Measurements from ENCODE around the gene IBA57.

Gene IBA57

DNA sequence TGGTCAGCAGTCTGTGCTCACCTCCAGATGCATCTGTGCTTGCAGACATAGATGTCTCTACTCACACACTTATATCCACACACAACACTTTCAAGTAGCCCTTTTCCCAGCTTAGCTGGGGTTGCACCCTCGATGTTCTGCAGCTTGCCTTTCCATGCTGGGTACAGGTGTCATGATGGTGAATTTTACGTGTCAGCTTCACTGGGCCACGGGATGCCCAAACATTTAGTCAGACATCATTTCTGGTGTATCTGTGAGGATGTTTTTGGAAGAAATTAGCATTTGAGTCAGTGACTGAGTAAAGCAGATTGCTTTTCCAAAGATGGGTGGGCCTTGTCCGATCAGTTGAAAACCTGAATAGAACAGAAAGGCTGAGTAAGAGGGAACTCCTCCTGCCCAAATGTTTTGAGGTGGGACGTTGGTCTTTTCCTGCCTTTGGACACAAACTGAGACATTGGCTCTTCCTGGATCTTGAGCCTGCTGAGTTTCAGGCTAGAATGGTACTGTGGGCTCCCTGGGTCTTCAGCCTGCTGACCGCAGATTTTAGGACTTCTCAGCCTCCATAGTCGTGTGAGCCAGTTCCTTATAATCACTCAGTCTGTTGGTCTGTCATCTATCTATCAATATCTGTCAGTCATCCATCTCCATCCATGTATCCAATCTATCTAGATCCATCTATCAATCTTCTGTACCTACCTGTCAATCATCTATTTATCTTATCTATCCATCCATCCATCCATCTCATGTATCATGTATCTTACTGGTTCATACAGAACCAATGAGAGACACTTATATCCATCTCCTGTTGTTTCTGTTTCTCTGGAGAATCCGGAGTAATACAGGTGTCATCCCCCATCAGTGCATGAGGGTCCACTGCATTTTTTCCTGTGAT, 29.6 kb downstream of the IBA57 start:
- no peak for DNase-seq

DNA sequence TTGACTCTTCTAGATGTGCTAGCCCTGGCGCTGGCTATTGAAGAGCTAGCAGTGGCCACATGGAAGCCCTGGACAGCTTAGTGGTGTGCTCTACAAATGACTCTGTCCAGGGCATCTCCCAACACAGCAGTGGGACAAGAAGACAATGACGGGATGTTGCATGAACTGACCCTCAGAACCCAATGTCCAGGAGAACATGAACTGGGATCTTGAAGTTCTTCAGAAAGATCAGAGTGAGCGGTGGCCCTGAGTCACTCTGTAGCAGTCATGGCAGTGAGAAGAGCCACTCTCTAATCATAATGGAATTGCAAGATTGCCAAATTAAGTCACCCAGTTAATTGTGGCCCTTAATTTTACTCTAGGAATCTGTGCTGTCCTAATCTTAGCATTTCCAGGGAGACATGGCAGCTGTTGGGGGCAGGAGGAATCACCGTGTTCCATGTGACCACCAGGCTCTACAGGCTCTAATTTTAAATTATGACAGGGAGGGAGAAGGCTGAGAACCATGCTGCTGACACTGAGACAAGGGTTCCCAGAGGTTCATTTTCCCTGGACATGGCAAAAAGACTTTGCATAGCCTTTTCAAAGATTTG, 32.0 kb downstream of the IBA57 start:
- DNase-seq = no peak

DNA sequence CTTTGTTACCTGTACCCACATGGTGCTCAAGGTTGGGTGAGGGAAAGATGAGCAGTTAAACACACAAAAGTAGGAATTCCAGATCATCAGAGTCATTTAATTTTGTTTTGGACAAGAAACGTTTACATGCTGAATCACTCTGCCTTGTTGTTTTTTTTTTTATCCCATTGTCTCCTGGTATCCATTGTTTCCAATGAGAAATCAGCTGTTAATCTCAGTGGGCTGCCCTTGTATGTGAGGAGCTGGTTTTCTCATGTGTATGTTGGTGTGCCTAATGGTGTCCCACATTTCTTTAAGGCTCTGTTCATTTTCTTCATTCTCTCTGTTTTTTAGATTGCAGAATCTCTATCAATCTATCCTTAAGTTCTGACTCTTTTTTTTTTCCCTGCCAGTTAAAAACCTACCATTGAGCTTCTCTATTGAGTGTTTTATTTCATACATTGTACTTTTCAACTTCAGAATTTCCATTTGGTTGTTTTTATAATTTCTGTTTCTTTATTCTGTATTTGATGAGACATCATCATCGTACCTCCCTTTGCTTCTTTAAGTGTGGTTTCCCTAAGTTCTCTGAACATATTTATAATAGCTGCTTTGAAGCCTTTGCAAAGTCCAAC, 33.5 kb downstream of the IBA57 start:
- DNase-seq = no peak

DNA sequence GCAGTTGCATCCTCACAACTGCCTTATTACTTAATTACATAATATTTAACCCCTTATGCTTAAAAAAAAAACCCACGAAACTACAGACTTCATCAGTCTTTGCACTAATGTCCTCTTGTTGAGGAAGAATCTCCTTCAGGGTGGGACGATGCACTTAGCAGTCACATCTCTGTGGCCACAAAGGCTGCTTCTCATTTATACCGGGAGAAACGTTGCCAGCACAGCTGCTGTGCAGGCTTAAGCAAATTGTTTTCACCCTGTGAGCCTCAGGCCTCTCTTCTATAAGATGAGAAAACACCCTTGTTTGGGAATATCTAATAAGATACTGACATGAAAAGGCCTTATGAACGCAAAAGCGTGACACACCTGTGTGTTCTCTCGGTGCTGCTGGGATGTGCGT, 39.4 kb downstream of the IBA57 start:
- no peak for DNase-seq

DNA sequence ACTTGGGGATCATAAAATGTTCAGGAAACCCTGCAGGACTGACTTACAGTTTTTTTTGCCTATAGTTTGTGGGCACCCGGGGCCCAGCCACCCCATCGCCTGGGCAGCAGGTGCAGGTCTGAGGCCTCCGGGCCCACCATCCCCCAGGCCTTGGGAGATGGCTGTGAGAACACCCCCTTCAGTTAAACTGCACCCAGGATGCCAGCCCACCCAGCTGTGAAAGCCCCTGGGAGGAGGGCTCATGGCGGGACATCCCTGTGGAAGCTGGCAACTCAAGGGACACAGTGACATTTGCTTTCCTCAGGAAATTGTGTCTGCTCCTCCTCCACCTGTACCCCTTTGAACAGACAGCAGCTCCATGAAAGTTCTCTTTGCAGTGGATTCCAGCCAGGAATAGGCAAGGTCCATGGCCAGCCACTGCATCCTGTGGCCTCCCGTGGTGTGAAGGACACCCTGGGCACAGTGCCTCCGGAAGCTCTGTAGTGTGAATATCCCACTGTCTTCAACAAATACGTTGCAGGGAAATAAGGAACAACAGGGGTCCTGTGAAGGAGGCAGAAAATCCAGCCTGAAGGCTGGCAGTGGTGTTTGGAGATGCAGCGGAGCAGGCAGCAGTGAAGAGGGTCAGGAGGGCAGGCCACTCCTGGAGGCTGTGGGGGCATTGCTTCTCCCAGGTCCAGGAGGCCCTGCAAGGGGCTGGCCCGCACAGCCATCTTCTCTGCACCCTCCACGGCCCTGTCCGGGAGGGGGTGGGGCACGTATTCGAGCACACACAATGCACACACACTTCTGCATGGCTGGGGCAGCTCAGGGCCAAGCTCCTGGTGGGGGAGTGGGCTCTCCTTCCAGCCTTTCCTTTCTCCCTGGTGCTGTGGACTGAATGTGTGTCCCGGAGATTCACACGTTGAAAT, 40.2 kb downstream of the IBA57 start:
- DNase-seq = no peak

DNA sequence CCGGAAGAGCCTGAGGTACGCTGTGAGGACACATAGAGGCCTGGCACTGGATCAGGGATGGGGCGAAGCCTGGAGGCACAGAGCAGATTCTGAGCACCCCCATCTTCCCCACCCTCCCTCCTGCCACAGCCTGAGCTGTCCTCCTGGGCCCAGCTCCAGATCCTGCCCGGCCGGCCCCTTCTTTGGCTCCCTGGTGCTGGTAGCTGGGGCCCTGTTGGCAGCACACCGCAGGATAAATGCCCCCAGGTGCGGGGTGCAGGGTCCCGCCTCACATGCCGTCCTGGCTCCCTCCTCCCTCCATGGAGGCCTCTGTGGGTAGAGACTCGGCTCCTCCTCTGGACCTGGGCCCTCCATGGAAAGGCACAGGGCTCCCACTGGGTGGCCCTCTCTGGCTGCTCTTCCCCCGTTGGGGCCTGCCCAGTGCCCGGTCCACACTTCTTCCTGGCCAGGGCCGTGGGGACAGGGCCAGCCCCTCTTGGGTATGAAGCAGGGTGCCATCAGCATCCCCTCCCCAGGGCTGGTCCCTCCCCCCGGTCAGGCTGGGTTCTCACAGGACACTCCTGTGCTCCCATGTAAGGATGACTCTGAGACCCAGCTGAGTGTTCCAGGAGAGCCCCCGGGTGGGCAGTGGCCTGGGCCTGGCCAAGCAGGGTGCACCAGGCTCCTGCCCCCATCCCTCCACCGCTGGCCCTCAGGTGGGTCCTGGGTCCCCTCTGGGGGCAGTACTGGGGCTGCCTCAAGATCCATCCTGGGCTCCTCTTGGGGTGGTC, 41.2 kb downstream of the IBA57 start:
- DNase-seq = no peak

DNA sequence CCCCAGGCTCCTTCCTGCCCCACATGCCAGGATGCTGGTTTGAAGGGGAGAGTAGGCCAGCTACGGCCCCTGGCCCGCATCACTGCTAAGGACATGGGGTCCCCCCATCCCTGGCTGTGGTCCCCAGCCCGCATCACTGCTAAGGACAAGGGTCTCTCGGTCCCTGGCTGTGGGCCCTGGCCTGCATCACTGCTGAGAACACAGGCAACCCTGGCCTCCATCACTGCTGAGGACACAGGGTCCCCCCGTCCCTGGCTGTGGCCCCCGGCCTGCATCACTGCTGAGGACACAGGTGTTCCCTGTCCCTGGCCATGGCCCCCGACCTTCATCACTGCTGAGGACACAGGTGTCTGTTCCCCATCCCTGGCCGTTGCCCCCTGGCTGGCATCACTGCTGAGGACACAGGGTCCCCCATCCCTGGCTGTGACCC, 41.8 kb downstream of the IBA57 start:
- DNase-seq = no peak

DNA sequence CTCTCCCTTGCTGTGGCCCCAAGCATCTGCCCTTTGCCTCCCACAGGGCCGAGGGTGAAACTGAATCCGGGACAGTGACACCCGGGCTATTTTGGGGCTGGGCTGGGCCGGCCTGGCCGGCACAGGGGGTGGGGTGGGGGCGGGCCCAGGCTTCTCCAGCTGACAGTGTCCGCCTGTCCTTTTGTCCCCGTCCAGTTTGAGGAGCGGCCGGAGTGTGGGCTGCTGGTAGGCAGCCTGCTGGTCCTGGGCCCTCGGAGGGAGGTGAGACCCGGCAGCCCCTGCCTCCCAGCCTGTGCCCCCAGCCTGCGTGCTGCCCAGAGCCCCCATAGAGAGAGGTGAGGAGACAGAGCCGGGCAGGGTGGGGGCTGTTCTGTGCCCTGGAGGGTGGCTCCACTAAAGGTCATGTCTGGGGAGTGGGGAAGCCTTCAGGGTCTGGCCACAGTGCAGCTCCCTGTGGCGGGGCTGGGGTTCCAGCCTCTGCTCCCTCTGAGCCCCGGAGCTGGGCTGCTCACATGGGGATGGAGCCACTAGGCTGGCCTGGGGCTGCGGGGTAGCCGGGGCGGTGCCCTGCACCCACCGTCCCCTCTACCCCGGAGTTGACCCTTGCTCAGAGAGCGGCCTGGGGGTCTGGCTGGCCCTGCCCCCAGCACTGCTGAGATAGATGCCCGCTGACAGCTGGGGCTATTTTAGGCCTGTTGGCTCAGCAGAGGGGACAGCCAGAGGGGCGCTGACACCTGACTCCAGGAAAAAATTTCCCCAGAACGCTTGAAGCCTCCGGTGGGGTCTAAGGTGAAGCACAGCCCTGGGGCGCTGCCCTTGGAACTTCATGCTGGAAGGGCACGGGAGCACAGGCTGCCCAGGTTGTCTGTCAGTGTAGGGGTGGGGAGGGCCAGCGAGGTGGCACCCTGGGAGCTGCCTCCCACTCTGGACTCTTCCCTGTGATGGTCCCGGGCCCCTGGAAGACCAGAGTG, 42.5 kb downstream of the IBA57 start, which contains the start of gene OBSCN:
Gene OBSCN (plus strand): TSS at position 194 of the 971 bp plus-strand sequence. CDS start 3,740 bp downstream, outside the sequence.
- DNase-seq = no peak

DNA sequence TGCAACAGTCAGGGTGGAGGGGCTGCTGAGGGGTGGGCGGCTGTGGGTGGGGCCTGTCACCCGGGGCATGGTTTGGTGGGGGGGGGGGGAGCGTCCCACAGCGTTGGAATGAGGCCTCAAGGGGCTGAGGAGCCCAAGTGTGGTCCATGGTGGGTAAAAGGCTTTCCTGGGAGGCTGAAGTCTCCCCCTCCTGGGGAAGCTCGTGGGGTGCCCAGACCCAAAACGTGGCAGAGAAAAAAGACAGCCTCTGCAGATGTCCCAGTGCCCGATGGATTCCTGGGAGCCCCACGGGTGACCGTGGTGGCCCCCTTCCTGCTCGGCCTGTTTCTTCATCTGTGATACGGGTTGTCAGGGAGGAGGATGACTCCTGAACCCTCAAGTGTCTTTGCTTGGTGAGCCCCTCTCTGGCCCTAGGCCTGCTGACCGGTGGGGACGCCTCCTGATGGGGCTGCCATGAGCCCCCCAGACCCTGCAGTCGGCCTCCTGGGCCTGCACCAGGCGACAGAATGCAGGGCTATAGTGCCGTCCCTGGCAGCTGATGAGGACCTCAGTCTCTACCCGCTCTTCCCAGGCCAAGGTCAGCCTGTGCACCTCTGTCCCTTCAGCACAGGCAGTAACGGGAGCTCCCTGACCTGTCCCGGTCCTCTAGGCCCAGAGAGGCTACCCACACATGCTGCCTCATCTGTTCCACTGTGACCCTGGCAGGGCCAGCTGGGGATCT, 43.4 kb downstream of the IBA57 start:
- DNase-seq = no peak

DNA sequence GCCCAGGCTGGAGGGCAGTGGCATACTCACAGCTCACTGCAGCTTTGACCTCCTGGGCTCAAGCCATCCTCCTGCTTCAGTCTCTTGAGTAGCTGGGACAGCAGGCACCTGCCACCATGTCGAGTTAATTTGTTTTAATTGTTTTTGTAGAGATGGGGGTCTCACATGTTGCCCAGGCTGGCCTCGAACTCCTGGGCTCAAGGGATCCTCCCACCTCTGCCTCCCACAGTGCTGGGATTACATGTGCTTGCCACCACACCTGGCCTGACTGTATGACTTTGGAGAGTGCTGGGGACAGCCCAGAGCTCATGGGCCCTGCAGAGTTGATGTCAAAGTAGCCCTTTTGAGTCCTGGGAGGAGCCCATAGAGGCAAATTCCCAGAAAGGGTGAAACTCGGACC, 44.1 kb downstream of the IBA57 start:
- DNase-seq = no peak

DNA sequence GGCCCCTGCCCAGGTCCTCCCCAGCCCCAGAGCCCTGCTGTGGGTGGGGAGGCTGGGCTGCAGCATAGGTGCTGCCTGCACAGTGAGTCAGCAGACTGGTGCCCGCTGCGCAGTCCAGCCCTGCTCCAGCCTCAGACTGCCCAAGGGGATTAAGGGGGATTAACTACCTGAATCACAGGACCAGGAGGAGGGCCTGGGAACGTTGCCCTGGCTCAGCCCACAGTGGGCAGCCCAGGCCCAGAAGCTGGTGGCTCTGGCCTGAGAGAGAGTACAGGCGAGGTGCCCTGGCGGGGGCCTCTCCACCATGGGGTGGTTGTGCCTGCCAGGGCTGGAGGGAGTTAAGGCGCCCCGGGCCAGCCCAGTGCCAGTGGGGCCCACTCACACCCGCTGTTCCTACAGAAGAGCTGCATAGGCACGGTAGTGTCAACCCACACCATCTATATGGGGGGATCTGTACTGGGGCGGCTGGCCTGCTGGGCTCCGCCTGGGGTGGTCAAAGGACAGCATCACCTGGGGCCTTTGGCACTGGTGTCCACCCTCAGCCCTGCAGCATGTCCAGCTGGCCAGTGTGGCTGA, 44.6 kb downstream of the IBA57 start:
- DNase-seq = no peak

DNA sequence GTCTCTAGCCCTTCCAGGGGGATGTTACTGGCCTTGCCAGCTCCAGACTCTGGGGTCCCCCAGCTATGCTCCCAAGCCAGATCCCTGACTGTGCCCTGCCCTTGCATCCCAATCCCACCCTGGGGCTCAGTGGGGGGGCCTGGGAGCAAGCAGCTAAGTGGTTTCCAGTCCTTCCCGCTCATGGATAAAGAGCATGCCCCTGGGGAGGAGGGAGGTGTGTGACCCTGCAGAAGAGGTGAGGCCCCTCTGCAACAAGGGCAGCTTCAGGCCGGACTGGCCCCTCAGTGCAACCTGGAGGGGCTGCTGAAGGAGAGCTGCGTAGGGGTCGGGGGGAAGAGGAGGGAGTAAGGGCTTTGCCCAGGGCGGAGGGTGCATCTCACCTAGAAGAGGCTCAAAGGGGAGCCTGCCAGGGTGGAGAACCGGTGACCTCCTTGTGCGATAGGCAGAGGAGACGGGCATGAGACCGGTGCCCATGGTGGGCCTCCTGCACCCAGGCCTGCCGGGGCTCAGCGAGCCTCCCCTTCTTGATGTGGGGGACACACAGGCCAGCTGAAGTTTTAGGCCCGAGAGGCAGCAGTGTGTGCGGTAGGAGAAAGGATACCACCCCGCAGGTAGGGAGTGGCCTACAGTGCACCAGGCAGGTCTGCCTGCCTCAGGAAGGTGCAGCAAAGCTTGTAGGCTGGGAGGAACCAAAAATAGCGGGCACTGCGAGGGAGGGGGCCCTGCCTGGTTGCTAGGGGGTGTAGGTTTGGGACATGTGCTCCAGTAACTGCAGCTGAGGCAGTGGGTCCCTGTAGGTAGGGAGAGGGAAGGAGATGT, 45.3 kb downstream of the IBA57 start:
- no peak for DNase-seq

DNA sequence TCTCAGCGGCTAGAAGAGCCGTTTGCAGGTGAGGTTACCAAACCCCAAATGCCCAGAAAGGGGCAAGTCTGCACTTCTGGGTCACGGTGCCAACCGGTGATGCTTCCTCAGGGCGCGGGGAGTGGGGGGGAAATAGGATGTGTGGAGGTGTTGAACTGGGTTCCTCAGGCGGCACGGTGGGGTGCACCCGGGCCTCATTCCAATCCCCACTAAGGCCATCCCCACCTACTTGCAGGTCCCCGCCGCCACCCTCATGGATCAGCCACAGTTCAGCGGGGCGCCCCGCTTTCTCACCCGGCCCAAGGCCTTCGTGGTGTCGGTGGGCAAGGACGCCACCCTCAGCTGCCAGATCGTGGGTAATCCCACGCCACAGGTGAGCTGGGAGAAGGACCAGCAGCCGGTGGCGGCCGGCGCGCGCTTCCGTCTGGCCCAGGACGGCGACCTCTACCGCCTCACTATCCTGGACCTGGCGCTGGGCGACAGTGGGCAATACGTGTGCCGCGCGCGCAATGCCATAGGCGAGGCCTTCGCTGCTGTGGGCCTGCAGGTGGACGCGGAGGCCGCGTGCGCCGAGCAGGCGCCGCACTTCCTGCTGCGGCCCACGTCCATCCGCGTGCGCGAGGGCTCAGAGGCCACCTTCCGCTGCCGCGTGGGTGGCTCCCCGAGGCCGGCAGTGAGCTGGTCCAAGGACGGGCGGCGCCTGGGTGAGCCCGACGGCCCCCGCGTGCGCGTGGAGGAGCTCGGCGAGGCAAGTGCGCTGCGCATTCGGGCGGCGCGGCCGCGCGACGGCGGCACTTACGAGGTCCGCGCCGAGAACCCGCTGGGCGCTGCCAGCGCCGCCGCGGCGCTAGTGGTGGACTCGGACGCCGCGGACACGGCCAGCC, 46.2 kb downstream of the IBA57 start:
- no peak for DNase-seq

DNA sequence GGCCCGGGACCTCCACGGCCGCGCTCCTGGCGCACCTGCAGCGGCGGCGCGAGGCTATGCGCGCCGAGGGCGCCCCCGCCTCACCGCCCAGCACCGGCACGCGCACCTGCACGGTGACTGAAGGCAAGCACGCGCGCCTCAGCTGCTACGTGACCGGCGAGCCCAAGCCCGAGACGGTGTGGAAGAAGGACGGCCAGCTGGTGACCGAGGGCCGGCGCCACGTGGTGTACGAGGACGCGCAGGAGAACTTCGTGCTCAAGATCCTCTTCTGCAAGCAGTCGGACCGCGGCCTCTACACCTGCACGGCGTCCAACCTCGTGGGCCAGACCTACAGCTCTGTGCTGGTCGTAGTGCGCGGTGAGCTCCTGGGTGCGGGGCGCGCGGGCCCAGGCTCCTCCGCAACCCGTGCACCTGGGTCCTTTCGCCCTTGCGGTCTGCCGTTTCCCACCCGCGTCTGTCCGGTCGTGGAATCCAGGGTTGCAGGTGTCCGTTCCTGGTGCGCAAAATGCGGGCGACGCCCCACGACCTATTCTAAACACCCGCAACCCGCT, 46.9 kb downstream of the IBA57 start:
- no peak for DNase-seq

DNA sequence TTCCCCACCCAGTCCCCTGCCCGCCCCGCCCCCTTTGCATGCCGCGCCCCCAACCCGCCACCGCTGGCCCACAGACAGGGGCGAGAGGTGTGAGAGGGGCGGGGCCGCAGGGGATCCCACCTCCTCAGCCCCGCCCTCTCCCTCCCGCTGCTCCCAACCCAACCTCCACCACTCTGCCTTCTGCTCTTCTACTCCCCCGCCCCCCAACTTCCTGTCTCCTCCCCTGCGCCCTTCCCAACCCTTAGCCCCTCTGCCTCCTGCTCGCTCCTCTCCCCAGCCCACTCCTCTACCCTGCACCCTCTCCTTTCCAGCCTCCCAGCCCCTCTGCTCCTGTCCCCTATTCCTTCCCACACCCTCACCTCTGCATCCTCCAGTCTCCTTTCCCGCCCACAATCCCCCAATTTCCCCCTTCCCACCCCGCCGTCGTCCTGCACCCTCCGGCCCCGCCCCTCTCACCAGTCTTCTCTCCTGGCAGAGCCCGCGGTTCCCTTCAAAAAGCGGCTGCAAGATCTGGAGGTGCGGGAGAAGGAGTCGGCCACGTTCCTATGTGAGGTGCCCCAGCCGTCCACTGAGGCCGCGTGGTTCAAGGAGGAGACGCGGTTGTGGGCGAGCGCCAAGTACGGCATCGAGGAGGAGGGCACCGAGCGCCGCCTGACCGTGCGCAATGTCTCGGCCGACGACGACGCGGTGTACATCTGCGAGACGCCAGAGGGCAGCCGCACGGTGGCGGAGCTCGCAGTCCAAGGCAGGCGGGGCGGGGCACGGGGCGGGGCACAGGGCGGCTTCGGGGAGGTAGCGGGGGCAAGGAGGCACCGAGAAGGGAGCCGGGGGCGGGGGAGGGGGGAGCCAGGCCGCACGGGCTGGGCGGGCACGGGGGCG, 47.6 kb downstream of the IBA57 start:
- DNase-seq = no peak

All from GF-D8 (cell line).